Mesendoderm (in vitro differentiated cells): ENCODE measurements around the gene PTPN1.

Experiments
- DNase-seq: peaks from one replicate; pipeline ENCODE4 v3.0.0; 2013
- H2AK5ac ChIP-seq: 2 replicates; pipeline ENCODE4 v1.6.1; 2013; ENCODE audit warnings: low read length, inconsistent platforms
- H2BK120ac ChIP-seq: 2 replicates; pipeline ENCODE4 v1.6.1; 2013; ENCODE audit warnings: low read depth, mild to moderate bottlenecking, low read length, moderate library complexity, mixed read lengths
- H2BK15ac ChIP-seq: replicated peaks from 2 replicates; pipeline ENCODE4 v1.6.1; 2013; ENCODE audit warnings: low read depth, mild to moderate bottlenecking, moderate library complexity
- H2BK5ac ChIP-seq: 2 replicates; pipeline ENCODE4 v1.6.1; 2013; ENCODE audit warnings: low read length, inconsistent platforms
- H3K18ac ChIP-seq: 2 replicates; pipeline ENCODE4 v1.6.1; 2013; ENCODE audit warnings: mild to moderate bottlenecking, low read length, mixed read lengths
- H3K23ac ChIP-seq: one replicate; pipeline ENCODE4 v1.6.1; 2013; ENCODE audit warnings: low read length
- H3K27ac ChIP-seq: 2 replicates; pipeline ENCODE4 v1.5.1; 2013; ENCODE audit warnings: low read depth, mild to moderate bottlenecking, inconsistent platforms, low read length, moderate library complexity
- H3K27me3 ChIP-seq: 2 replicates; pipeline ENCODE4 v1.6.1; 2013; ENCODE audit warnings: low read length, control low read depth, mild to moderate bottlenecking, inconsistent platforms; ENCODE audit not compliant: insufficient read depth, poor library complexity
- H3K36me3 ChIP-seq: 2 replicates; pipeline ENCODE4 v1.6.1; 2013; ENCODE audit warnings: low read length, inconsistent platforms; ENCODE audit not compliant: control insufficient read depth, insufficient read depth
- H3K4ac ChIP-seq: one replicate; pipeline ENCODE4 v1.6.1; 2013; ENCODE audit warnings: low read depth, mild to moderate bottlenecking, low read length, moderate library complexity
- H3K4me1 ChIP-seq: 2 replicates; pipeline ENCODE4 v1.6.1; 2013; ENCODE audit warnings: low read depth, low read length, inconsistent platforms; ENCODE audit not compliant: control insufficient read depth
- H3K4me2 ChIP-seq: 2 replicates; pipeline ENCODE4 v1.6.1; 2013; ENCODE audit warnings: low read length
- H3K4me3 ChIP-seq: 2 replicates; pipeline ENCODE4 v1.5.1; 2013; ENCODE audit warnings: mild to moderate bottlenecking, low read length
- H3K56ac ChIP-seq: one replicate; pipeline ENCODE4 v1.6.1; 2013; ENCODE audit warnings: low read length
- H3K79me1 ChIP-seq: 2 replicates; pipeline ENCODE4 v1.6.1; 2013; ENCODE audit warnings: low read length, inconsistent platforms
- H3K79me2 ChIP-seq: 2 replicates; pipeline ENCODE4 v1.6.1; 2013; ENCODE audit warnings: mild to moderate bottlenecking, low read length; ENCODE audit not compliant: control insufficient read depth, insufficient read depth
- H3K9ac ChIP-seq: 2 replicates; pipeline ENCODE4 v1.6.1; 2013; ENCODE audit warnings: low read length, inconsistent platforms
- H4K5ac ChIP-seq: one replicate; pipeline ENCODE4 v1.6.1; 2013; ENCODE audit warnings: low read length
- H4K8ac ChIP-seq: one replicate; pipeline ENCODE4 v1.6.1; 2013; ENCODE audit warnings: low read depth, mild to moderate bottlenecking, control low read depth, low read length, moderate library complexity
- WGBS: extraction: QIAGEN DNeasy Blood & Tissue Kit; methylation state at CpG from one replicate; pipeline ENCODE4 v1.1.7; 2013; ENCODE audit warnings: low lambda C conversion rate, missing lambda C conversion rate; ENCODE audit not compliant: insufficient coverage; ENCODE audit errors: extremely low coverage; 5-methylcytosine and 5-hydroxymethylcytosine counted together

PTPN1 gene

GRCh38 chr20:50580842-50581544 is 70.8 kb downstream of the PTPN1 start:
- no peak overlapping the region for H2BK15ac ChIP-seq
- H2BK5ac ChIP-seq, result no peak overlapping the region
- no peak overlapping the region for H2BK120ac ChIP-seq
- no peaks in the 10 kb centered on the region for H3K79me2 ChIP-seq
- H3K79me1 ChIP-seq, result no peaks in the 10 kb centered on the region
- DNase-seq, result no peak
- no peak overlapping the region for H3K27ac ChIP-seq
- H3K23ac ChIP-seq, result no peak overlapping the region
- no peak overlapping the region for H3K4me3 ChIP-seq
- no peak overlapping the region for H3K9ac ChIP-seq
- peaks cover 11% of the 10 kb centered on the region for H3K36me3 ChIP-seq
- H4K5ac ChIP-seq, result no peak overlapping the region
- H4K8ac ChIP-seq, result no peak overlapping the region
- WGBS, result no CpG with 5 or more reads among the region's 21 CpGs
- no peak overlapping the region for H3K4ac ChIP-seq
- no peak overlapping the region for H3K18ac ChIP-seq
- H3K4me1 ChIP-seq, result no peaks in the 10 kb centered on the region
- no peak overlapping the region for H3K4me2 ChIP-seq
- no peaks in the 10 kb centered on the region for H3K27me3 ChIP-seq
- H2AK5ac ChIP-seq, result no peak overlapping the region
- H3K56ac ChIP-seq, result no peak overlapping the region

- no peak overlapping the region for H3K4me3 ChIP-seq
- no peaks in the 10 kb centered on the region for H3K79me1 ChIP-seq
- DNase-seq, result no peak
- H3K4me2 ChIP-seq, result no peak overlapping the region
- no peak overlapping the region for H3K9ac ChIP-seq
- H3K27ac ChIP-seq, result no peak overlapping the region
- H3K27me3 ChIP-seq, result no peaks in the 10 kb centered on the region
- WGBS, result no CpG with 5 or more reads among the region's 6 CpGs
- H3K56ac ChIP-seq, result no peak overlapping the region
- no peak overlapping the region for H3K23ac ChIP-seq
- no peak overlapping the region for H2BK120ac ChIP-seq
- H3K4me1 ChIP-seq, result no peaks in the 10 kb centered on the region
- H3K36me3 ChIP-seq, result peaks cover 10% of the 10 kb centered on the region
- H4K5ac ChIP-seq, result no peak overlapping the region
- H2AK5ac ChIP-seq, result no peak overlapping the region
- H3K4ac ChIP-seq, result no peak overlapping the region
- no peak overlapping the region for H3K18ac ChIP-seq
- no peak overlapping the region for H2BK15ac ChIP-seq
- no peaks in the 10 kb centered on the region for H3K79me2 ChIP-seq
- H4K8ac ChIP-seq, result no peak overlapping the region
- H2BK5ac ChIP-seq, result no peak overlapping the region
Observed at GRCh38 chr20:50582092-50582491, 71.9 kb downstream of the PTPN1 start.

GRCh38 chr20:50582591-50583234 is 72.5 kb downstream of the PTPN1 start:
- no peak for DNase-seq
- no peak overlapping the region for H2BK15ac ChIP-seq
- no peak overlapping the region for H4K5ac ChIP-seq
- no peaks in the 10 kb centered on the region for H3K27me3 ChIP-seq
- no CpG with 5 or more reads among the region's 26 CpGs for WGBS
- H3K27ac ChIP-seq, result no peak overlapping the region
- H3K4me2 ChIP-seq, result no peak overlapping the region
- H3K9ac ChIP-seq, result no peak overlapping the region
- H4K8ac ChIP-seq, result no peak overlapping the region
- no peak overlapping the region for H3K4ac ChIP-seq
- H2BK5ac ChIP-seq, result no peak overlapping the region
- no peaks in the 10 kb centered on the region for H3K4me1 ChIP-seq
- H3K23ac ChIP-seq, result no peak overlapping the region
- H3K56ac ChIP-seq, result no peak overlapping the region
- H3K79me1 ChIP-seq, result no peaks in the 10 kb centered on the region
- H3K79me2 ChIP-seq, result no peaks in the 10 kb centered on the region
- no peak overlapping the region for H2BK120ac ChIP-seq
- H3K18ac ChIP-seq, result no peak overlapping the region
- H2AK5ac ChIP-seq, result no peak overlapping the region
- H3K4me3 ChIP-seq, result no peak overlapping the region
- peaks cover 6% of the 10 kb centered on the region for H3K36me3 ChIP-seq

- H4K8ac ChIP-seq, result no peak overlapping the region
- H3K36me3 ChIP-seq, result peaks cover 3% of the 10 kb centered on the region
- DNase-seq, result no peak
- no peak overlapping the region for H3K27ac ChIP-seq
- H3K79me2 ChIP-seq, result no peaks in the 10 kb centered on the region
- no peak overlapping the region for H2AK5ac ChIP-seq
- no CpG with 5 or more reads among the region's 15 CpGs for WGBS
- H3K4me3 ChIP-seq, result no peak overlapping the region
- no peak overlapping the region for H2BK15ac ChIP-seq
- no peaks in the 10 kb centered on the region for H3K79me1 ChIP-seq
- no peak overlapping the region for H3K56ac ChIP-seq
- H3K18ac ChIP-seq, result no peak overlapping the region
- H3K4me1 ChIP-seq, result no peaks in the 10 kb centered on the region
- no peaks in the 10 kb centered on the region for H3K27me3 ChIP-seq
- no peak overlapping the region for H2BK120ac ChIP-seq
- H3K9ac ChIP-seq, result no peak overlapping the region
- H2BK5ac ChIP-seq, result no peak overlapping the region
- no peak overlapping the region for H3K4ac ChIP-seq
- H3K23ac ChIP-seq, result no peak overlapping the region
- no peak overlapping the region for H3K4me2 ChIP-seq
- no peak overlapping the region for H4K5ac ChIP-seq
Observed at GRCh38 chr20:50583442-50584150, 73.4 kb downstream of the PTPN1 start.

- Histone ChIP-seq H3K27me3 (no peaks in the 10 kb centered on the region), H3K27ac (no peak overlapping the region), H3K9ac (no peak overlapping the region), H3K4me1 (no peaks in the 10 kb centered on the region), H3K23ac (no peak overlapping the region), H3K4ac (no peak overlapping the region), H4K5ac (no peak overlapping the region), H2BK5ac (no peak overlapping the region), H3K4me3 (no peak overlapping the region), H3K36me3 (no peaks in the 10 kb centered on the region), H2AK5ac (no peak overlapping the region), H3K56ac (no peak overlapping the region), H3K79me1 (no peaks in the 10 kb centered on the region), H3K18ac (no peak overlapping the region), H2BK120ac (no peak overlapping the region), H2BK15ac (no peak overlapping the region), H3K4me2 (no peak overlapping the region), H3K79me2 (no peaks in the 10 kb centered on the region), H4K8ac (no peak overlapping the region)
- no CpG with 5 or more reads among the region's 2 CpGs for WGBS
- DNase-seq, result no peak
Observed at GRCh38 chr20:50584687-50585086, 74.5 kb downstream of the PTPN1 start.
